ENCODE data around the gene XKR8.
"Not testable (repeated sequence)": the region's sequence is repeated elsewhere in the genome, so short reads cannot be mapped to it uniquely, and the experiment has no call there.

Gene XKR8

GRCh38 chr1:27994060-27994459, 34.3 kb downstream of the XKR8 start:
- no peak for DNase-seq

- not testable (repeated sequence) for DNase-seq
These were observed 34.8 kb downstream of the XKR8 start for GRCh38 chr1:27994526-27994925.

GRCh38 chr1:27999055-27999454, 39.3 kb downstream of the XKR8 start:
- no peak for DNase-seq

- DNase-seq = no peak
These were observed 42.8 kb downstream of the XKR8 start for GRCh38 chr1:28002600-28002999.

- not testable (repeated sequence) for DNase-seq
These were observed 43.3 kb downstream of the XKR8 start for GRCh38 chr1:28003117-28003516.

- peak; percentile 50 for DNase-seq
These were observed 51.2 kb downstream of the XKR8 start for GRCh38 chr1:28010969-28011368.

Measured in HCEC 1CT (cell line).